ENCODE results near the gene FAM135A. TPM values are rescaled to one million over a fixed set of nuclear protein-coding genes. Genes with fewer than 3 reads are reported as not detected.
"Not testable (repeated sequence)": the region's sequence is repeated elsewhere in the genome, so short reads cannot be mapped to it uniquely, and the experiment has no call there.

Gene FAM135A
- total RNA-seq, 1 donor from 2014 or later = 22.5 TPM

- DNase-seq = peak; percentile 26
These were observed 16.2 kb upstream of the FAM135A start for GRCh38 chr6:70396796-70397729.

GRCh38 chr6:70398783-70399728, 14.3 kb upstream of the FAM135A start:
- peak; percentile 73 for DNase-seq

GRCh38 chr6:70404658-70405057, 8.7 kb upstream of the FAM135A start:
- DNase-seq = no peak

- no peak for DNase-seq
These were observed 4.1 kb upstream of the FAM135A start for GRCh38 chr6:70409216-70409615.

- no peak for DNase-seq
These were observed 1.6 kb upstream of the FAM135A start for GRCh38 chr6:70411542-70412251.

- DNase-seq = no peak
These were observed 825 bp upstream of the FAM135A start for GRCh38 chr6:70412252-70413113.

- peak; percentile 26 for DNase-seq
These were observed 735 bp downstream of the FAM135A start for GRCh38 chr6:70413992-70414494.

GRCh38 chr6:70414813-70415212, 1.5 kb downstream of the FAM135A start:
- DNase-seq = no peak

- DNase-seq = no peak
These were observed 1.9 kb downstream of the FAM135A start for GRCh38 chr6:70415247-70415646.

GRCh38 chr6:70415660-70416059, 2.4 kb downstream of the FAM135A start:
- DNase-seq = no peak

GRCh38 chr6:70421509-70421908, 8.2 kb downstream of the FAM135A start:
- no peak for DNase-seq

- DNase-seq = no peak
These were observed 10.2 kb downstream of the FAM135A start for GRCh38 chr6:70423189-70424134.

- DNase-seq = no peak
These were observed 11.0 kb downstream of the FAM135A start for GRCh38 chr6:70424291-70424690.

- DNase-seq = no peak
These were observed 23.0 kb downstream of the FAM135A start for GRCh38 chr6:70436320-70436719.

- no peak for DNase-seq
These were observed 31.7 kb downstream of the FAM135A start for GRCh38 chr6:70445001-70445400.

- DNase-seq = peak; percentile 45
These were observed 34.2 kb downstream of the FAM135A start for GRCh38 chr6:70447343-70448070.

GRCh38 chr6:70453899-70454298, 40.6 kb downstream of the FAM135A start:
- DNase-seq = not testable (repeated sequence)

GRCh38 chr6:70456735-70457134, 43.4 kb downstream of the FAM135A start:
- DNase-seq = no peak

GRCh38 chr6:70459235-70459634, 45.9 kb downstream of the FAM135A start:
- no peak for DNase-seq
